ENCODE data around the gene JAG1.

The JAG1 gene

GRCh38 chr20:10655720-10656669 is 17.8 kb downstream of the JAG1 start:
- Histone ChIP-seq H3K9ac (ENCODE audit: low read length in 5 of 5) (no peak overlapping the region), H3K4me3 (ENCODE audit: low read depth in 1 of 5, low read length in 5 of 5) (no peak overlapping the region), H3K36me3 (ENCODE audit: control insufficient read depth in 5 of 5, insufficient read depth in 5 of 5, low read length in 5 of 5) (peaks cover 7 to 83% (median 64%) of the 10 kb centered on the region in 5 donors), H3K27me3 (ENCODE audit: control insufficient read depth in 5 of 5, insufficient read depth in 4 of 5, low read length in 5 of 5) (no peaks in the 10 kb centered on the region), H3K4me1 (ENCODE audit: control insufficient read depth in 5 of 5, insufficient read depth in 5 of 5, low read length in 5 of 5) (peaks cover 20 to 59% (median 40%) of the 10 kb centered on the region in 5 donors), H3K27ac (ENCODE audit: low read depth, low read length) (peak overlapping the region; percentile 30), H3K9me3 (ENCODE audit: control insufficient read depth in 5 of 5, low read length in 5 of 5) (no peaks in the 10 kb centered on the region)

GRCh38 chr20:10654630-10655029 is 19.2 kb downstream of the JAG1 start:
- Histone ChIP-seq H3K4me1 (ENCODE audit: control insufficient read depth in 5 of 5, insufficient read depth in 5 of 5, low read length in 5 of 5) (peaks cover 19 to 50% (median 38%) of the 10 kb centered on the region in 5 donors), H3K9me3 (ENCODE audit: control insufficient read depth in 5 of 5, low read length in 5 of 5) (no peaks in the 10 kb centered on the region), H3K4me3 (ENCODE audit: low read depth in 1 of 5, low read length in 5 of 5) (no peak overlapping the region), H3K36me3 (ENCODE audit: control insufficient read depth in 5 of 5, insufficient read depth in 5 of 5, low read length in 5 of 5) (peaks cover 7 to 83% (median 66%) of the 10 kb centered on the region in 5 donors), H3K9ac (ENCODE audit: low read length in 5 of 5) (peak overlapping the region in 1 of 5 donors; percentile 66), H3K27me3 (ENCODE audit: control insufficient read depth in 5 of 5, insufficient read depth in 4 of 5, low read length in 5 of 5) (no peaks in the 10 kb centered on the region), H3K27ac (ENCODE audit: low read depth, low read length) (peak overlapping the region; percentile 69)

- Histone ChIP-seq H3K9me3 (ENCODE audit: control insufficient read depth in 5 of 5, low read length in 5 of 5) (no peaks in the 10 kb centered on the region), H3K9ac (ENCODE audit: low read length in 5 of 5) (peak overlapping the region in 2 of 5 donors; percentile 44 to 66), H3K27me3 (ENCODE audit: control insufficient read depth in 5 of 5, insufficient read depth in 4 of 5, low read length in 5 of 5) (no peaks in the 10 kb centered on the region), H3K4me3 (ENCODE audit: low read depth in 1 of 5, low read length in 5 of 5) (no peak overlapping the region), H3K4me1 (ENCODE audit: control insufficient read depth in 5 of 5, insufficient read depth in 5 of 5, low read length in 5 of 5) (peaks cover 15 to 50% (median 38%) of the 10 kb centered on the region in 5 donors), H3K27ac (ENCODE audit: low read depth, low read length) (peak overlapping the region; percentile 69), H3K36me3 (ENCODE audit: control insufficient read depth in 5 of 5, insufficient read depth in 5 of 5, low read length in 5 of 5) (peaks cover 10 to 86% (median 69%) of the 10 kb centered on the region in 5 donors)
These were observed 19.6 kb downstream of the JAG1 start for GRCh38 chr20:10654250-10654610.

DNA sequence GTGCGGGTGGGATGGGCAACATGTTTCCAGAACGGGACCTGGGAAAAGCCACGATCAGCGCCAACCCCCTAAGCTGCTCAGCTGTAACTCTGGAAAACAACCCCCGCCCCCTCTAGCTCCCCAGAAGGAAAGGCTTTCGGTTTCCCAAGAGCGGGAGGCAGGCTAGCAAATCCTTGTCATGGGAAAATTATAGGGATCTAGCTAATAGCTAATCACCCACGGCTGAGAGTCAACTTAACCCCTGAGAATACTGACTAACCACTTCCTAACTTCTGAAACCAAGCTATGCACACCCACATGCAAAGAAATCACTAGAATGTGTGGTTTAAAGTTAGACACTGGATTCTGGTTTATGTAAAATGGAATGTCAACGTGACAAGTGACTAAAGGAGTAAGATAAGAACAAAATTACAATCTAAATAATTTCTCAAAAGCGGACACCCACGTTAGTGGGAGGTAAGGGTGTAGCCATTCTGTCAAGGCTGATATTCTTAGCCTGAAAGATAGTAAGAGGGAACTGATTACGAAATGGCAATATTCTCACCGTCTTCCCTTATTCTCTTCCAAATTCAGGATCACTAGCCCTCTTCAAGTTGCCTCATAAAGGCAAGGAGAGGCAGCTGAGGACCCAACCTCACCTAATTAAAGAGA is 20.1 kb downstream of the JAG1 start:
- Histone ChIP-seq H3K9ac (ENCODE audit: low read length in 5 of 5) (peak overlapping the region in 2 of 5 donors; percentile 44 to 56), H3K4me3 (ENCODE audit: low read depth in 1 of 5, low read length in 5 of 5) (peak overlapping the region in 3 of 5 donors; percentile 7 to 44 (median 13)), H3K9me3 (ENCODE audit: control insufficient read depth in 5 of 5, low read length in 5 of 5) (no peaks in the 10 kb centered on the region), H3K4me1 (ENCODE audit: control insufficient read depth in 5 of 5, insufficient read depth in 5 of 5, low read length in 5 of 5) (peaks cover 15 to 50% (median 38%) of the 10 kb centered on the region in 5 donors), H3K27ac (ENCODE audit: low read depth, low read length) (peak overlapping the region; percentile 69), H3K36me3 (ENCODE audit: control insufficient read depth in 5 of 5, insufficient read depth in 5 of 5, low read length in 5 of 5) (peaks cover 15 to 87% (median 73%) of the 10 kb centered on the region in 5 donors), H3K27me3 (ENCODE audit: control insufficient read depth in 5 of 5, insufficient read depth in 4 of 5, low read length in 5 of 5) (no peaks in the 10 kb centered on the region)

GRCh38 chr20:10652660-10653261 is 21.0 kb downstream of the JAG1 start:
- no peak overlapping the region for H3K4me3 ChIP-seq (ENCODE audit: low read depth in 1 of 5, low read length in 5 of 5)

GRCh38 chr20:10652185-10652584 is 21.6 kb downstream of the JAG1 start:
- Histone ChIP-seq H3K9me3 (ENCODE audit: control insufficient read depth in 5 of 5, low read length in 5 of 5) (no peaks in the 10 kb centered on the region), H3K27me3 (ENCODE audit: control insufficient read depth in 5 of 5, insufficient read depth in 4 of 5, low read length in 5 of 5) (no peaks in the 10 kb centered on the region), H3K36me3 (ENCODE audit: control insufficient read depth in 5 of 5, insufficient read depth in 5 of 5, low read length in 5 of 5) (peaks cover 11 to 87% (median 78%) of the 10 kb centered on the region in 5 donors), H3K9ac (ENCODE audit: low read length in 5 of 5) (no peak overlapping the region), H3K4me1 (ENCODE audit: control insufficient read depth in 5 of 5, insufficient read depth in 5 of 5, low read length in 5 of 5) (peaks cover 15 to 45% (median 38%) of the 10 kb centered on the region in 5 donors), H3K27ac (ENCODE audit: low read depth, low read length) (no peak overlapping the region), H3K4me3 (ENCODE audit: low read depth in 1 of 5, low read length in 5 of 5) (no peak overlapping the region)

More at GRCh38 chr20:10652660-10653261, 21.0 kb downstream of the JAG1 start:
- H3K4me1 ChIP-seq (ENCODE audit: control insufficient read depth in 5 of 5, insufficient read depth in 5 of 5, low read length in 5 of 5), result peaks cover 15 to 45% (median 38%) of the 10 kb centered on the region in 5 donors
- H3K9ac ChIP-seq (ENCODE audit: low read length in 5 of 5), result no peak overlapping the region
- peak overlapping the region; percentile 37 for H3K27ac ChIP-seq (ENCODE audit: low read depth, low read length)
- H3K9me3 ChIP-seq (ENCODE audit: control insufficient read depth in 5 of 5, low read length in 5 of 5), result no peaks in the 10 kb centered on the region
- no peaks in the 10 kb centered on the region for H3K27me3 ChIP-seq (ENCODE audit: control insufficient read depth in 5 of 5, insufficient read depth in 4 of 5, low read length in 5 of 5)
- peaks cover 16 to 87% (median 75%) of the 10 kb centered on the region in 5 donors for H3K36me3 ChIP-seq (ENCODE audit: control insufficient read depth in 5 of 5, insufficient read depth in 5 of 5, low read length in 5 of 5)

GRCh38 chr20:10651227-10651990 is 22.4 kb downstream of the JAG1 start:
- Histone ChIP-seq H3K4me1 (ENCODE audit: control insufficient read depth in 5 of 5, insufficient read depth in 5 of 5, low read length in 5 of 5) (peaks cover 15 to 44% (median 38%) of the 10 kb centered on the region in 5 donors), H3K27me3 (ENCODE audit: control insufficient read depth in 5 of 5, insufficient read depth in 4 of 5, low read length in 5 of 5) (no peaks in the 10 kb centered on the region), H3K9ac (ENCODE audit: low read length in 5 of 5) (no peak overlapping the region), H3K9me3 (ENCODE audit: control insufficient read depth in 5 of 5, low read length in 5 of 5) (no peaks in the 10 kb centered on the region), H3K36me3 (ENCODE audit: control insufficient read depth in 5 of 5, insufficient read depth in 5 of 5, low read length in 5 of 5) (peaks cover 11 to 87% (median 81%) of the 10 kb centered on the region in 5 donors), H3K27ac (ENCODE audit: low read depth, low read length) (no peak overlapping the region), H3K4me3 (ENCODE audit: low read depth in 1 of 5, low read length in 5 of 5) (no peak overlapping the region)

DNA sequence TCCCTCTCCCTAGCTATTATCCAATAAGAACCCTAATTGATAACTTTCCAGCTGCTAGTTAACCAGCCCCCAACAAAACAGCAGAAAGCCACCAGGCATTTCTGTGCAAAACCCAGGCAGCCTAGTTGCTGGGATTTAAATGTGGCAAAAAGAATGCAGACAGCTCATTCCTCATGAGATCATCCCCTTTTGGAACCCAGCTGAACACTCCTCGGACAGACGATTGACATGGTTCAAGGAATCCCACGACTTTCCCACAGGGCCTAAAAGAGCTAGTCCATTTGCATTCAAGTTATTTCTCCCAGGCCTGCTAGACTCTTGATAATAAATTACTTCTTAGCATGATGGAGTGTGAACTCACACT is 24.0 kb downstream of the JAG1 start:
- Histone ChIP-seq H3K9me3 (ENCODE audit: control insufficient read depth in 5 of 5, low read length in 5 of 5) (no peaks in the 10 kb centered on the region), H3K4me1 (ENCODE audit: control insufficient read depth in 5 of 5, insufficient read depth in 5 of 5, low read length in 5 of 5) (peaks cover 15 to 36% (median 30%) of the 10 kb centered on the region in 5 donors), H3K9ac (ENCODE audit: low read length in 5 of 5) (no peak overlapping the region), H3K27me3 (ENCODE audit: control insufficient read depth in 5 of 5, insufficient read depth in 4 of 5, low read length in 5 of 5) (no peaks in the 10 kb centered on the region), H3K4me3 (ENCODE audit: low read depth in 1 of 5, low read length in 5 of 5) (no peak overlapping the region), H3K36me3 (ENCODE audit: control insufficient read depth in 5 of 5, insufficient read depth in 5 of 5, low read length in 5 of 5) (peaks cover 15 to 88% (median 82%) of the 10 kb centered on the region in 5 donors), H3K27ac (ENCODE audit: low read depth, low read length) (peak overlapping the region; percentile 51)

DNA sequence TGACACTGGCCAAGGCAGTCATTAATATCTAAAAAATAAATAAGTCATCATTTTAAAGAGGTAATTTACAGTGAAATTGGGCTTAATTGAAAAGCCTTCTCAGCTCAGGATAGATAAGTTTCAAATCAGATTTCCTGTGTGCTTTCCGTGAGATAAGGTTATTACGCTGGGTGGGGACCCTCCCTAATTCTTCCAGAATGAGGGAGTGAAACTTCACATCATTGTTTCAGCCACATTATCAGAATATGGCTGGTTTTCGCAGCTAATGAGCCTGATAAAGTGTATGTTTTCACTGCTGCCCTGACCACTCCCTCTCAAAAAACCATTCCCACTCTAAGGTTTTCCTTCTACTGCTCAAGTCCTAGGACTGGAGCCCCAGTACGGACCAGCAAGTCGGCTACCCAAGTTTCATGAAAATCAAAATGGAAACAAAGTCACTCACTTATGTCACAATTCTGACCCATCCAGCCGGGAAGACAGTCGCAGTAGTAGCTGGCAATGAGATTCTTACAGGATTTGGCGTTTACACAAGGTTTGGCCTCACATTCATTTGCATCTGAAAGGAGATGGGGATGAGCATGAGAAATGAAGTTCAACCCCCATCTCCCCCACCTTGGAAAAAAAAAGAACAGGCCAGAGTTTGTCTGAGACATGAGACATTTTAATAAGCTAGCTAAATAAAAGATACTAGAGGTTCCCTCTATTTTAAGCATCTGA is 24.6 kb downstream of the JAG1 start:
- Histone ChIP-seq H3K36me3 (ENCODE audit: control insufficient read depth in 5 of 5, insufficient read depth in 5 of 5, low read length in 5 of 5) (peaks cover 16 to 88% (median 84%) of the 10 kb centered on the region in 5 donors), H3K4me3 (ENCODE audit: low read depth in 1 of 5, low read length in 5 of 5) (no peak overlapping the region), H3K27me3 (ENCODE audit: control insufficient read depth in 5 of 5, insufficient read depth in 4 of 5, low read length in 5 of 5) (no peaks in the 10 kb centered on the region), H3K9me3 (ENCODE audit: control insufficient read depth in 5 of 5, low read length in 5 of 5) (no peaks in the 10 kb centered on the region), H3K4me1 (ENCODE audit: control insufficient read depth in 5 of 5, insufficient read depth in 5 of 5, low read length in 5 of 5) (peaks cover 13 to 32% (median 25%) of the 10 kb centered on the region in 5 donors), H3K27ac (ENCODE audit: low read depth, low read length) (peak overlapping the region; percentile 51), H3K9ac (ENCODE audit: low read length in 5 of 5) (no peak overlapping the region)

Measured in subcutaneous abdominal adipose tissue (tissue), 5 donors.